Non-pigmented ciliary epithelial cell (primary cell): Measurements from ENCODE around the gene SPATA24.
"Not testable (repeated sequence)": the region's sequence is repeated elsewhere in the genome, so short reads cannot be mapped to it uniquely, and the experiment has no call there.

ENCODE experiments used
- DNase-seq: peaks from one replicate; pipeline ENCODE4 v3.0.0-alpha.2; 2010; ENCODE audit warnings: low read depth

Gene SPATA24

GRCh38 chr5:139394654-139395566, 9.0 kb downstream of the SPATA24 start, which contains the start of gene PROB1:
PROB1 (minus strand) TSS chr5:139395104; CDS start chr5:139395081, 23 bp downstream.
- DNase-seq, result no peak

- DNase-seq, result no peak
Observed at GRCh38 chr5:139394123-139394653, 9.7 kb downstream of the SPATA24 start.

- no peak for DNase-seq
Observed at GRCh38 chr5:139393497-139394122, 10.3 kb downstream of the SPATA24 start.

GRCh38 chr5:139392678-139393496, 11.0 kb downstream of the SPATA24 start:
- no peak for DNase-seq

- DNase-seq, result no peak
Observed at GRCh38 chr5:139392324-139392677, 11.6 kb downstream of the SPATA24 start.

GRCh38 chr5:139391570-139392323, 12.1 kb downstream of the SPATA24 start:
- DNase-seq, result no peak

GRCh38 chr5:139390639-139391569, 13.0 kb downstream of the SPATA24 start:
- DNase-seq, result no peak

- DNase-seq, result no peak
Observed at GRCh38 chr5:139389701-139390638, 13.9 kb downstream of the SPATA24 start, which contains the start of gene MZB1. MZB1 (minus strand) TSS chr5:139389913; CDS start chr5:139389856, 57 bp downstream.

- DNase-seq, result no peak
Observed at GRCh38 chr5:139388198-139388821, 15.6 kb downstream of the SPATA24 start.

GRCh38 chr5:139387611-139388197, 16.2 kb downstream of the SPATA24 start:
- no peak for DNase-seq

- DNase-seq, result not testable (repeated sequence)
Observed at GRCh38 chr5:139386956-139387355, 16.9 kb downstream of the SPATA24 start.

GRCh38 chr5:139386050-139386438, 17.8 kb downstream of the SPATA24 start:
- no peak for DNase-seq

- no peak for DNase-seq
Observed at GRCh38 chr5:139385061-139386049, 18.5 kb downstream of the SPATA24 start.

GRCh38 chr5:139384591-139385051, 19.3 kb downstream of the SPATA24 start:
- DNase-seq, result no peak

- no peak for DNase-seq
Observed at GRCh38 chr5:139383993-139384590, 19.8 kb downstream of the SPATA24 start.

- no peak for DNase-seq
Observed at GRCh38 chr5:139383275-139383992, 20.5 kb downstream of the SPATA24 start, which contains the start of gene SLC23A1. SLC23A1 (minus strand) TSS chr5:139383297; CDS start chr5:139383253, 44 bp downstream.
